Muscle layer of colon (tissue), 2 donors: ENCODE results near the gene TMEM95.

Experiments
- H3K27ac ChIP-seq: one replicate; pipeline ENCODE4 v1.7.0; 2013; ENCODE audit warnings: low read depth, mild to moderate bottlenecking, low read length, moderate library complexity
- H3K27me3 ChIP-seq, 2 donors: one replicate each; pipeline ENCODE4 v1.7.0; 2013; ENCODE audit warnings: low read length in 2 of 2, mild to moderate bottlenecking in 2 of 2; ENCODE audit not compliant: insufficient read depth in 2 of 2, control insufficient read depth in 1 of 2
- H3K36me3 ChIP-seq: one replicate; pipeline ENCODE4 v1.7.0; 2013; ENCODE audit warnings: mild to moderate bottlenecking, low read length; ENCODE audit not compliant: insufficient read depth
- H3K4me1 ChIP-seq: one replicate; pipeline ENCODE4 v1.7.0; 2013; ENCODE audit warnings: mild to moderate bottlenecking, low read length; ENCODE audit not compliant: insufficient read depth
- H3K4me3 ChIP-seq, 2 donors: one replicate each; pipeline ENCODE4 v1.7.0; 2013; ENCODE audit warnings: low read length in 2 of 2, low read depth in 1 of 2, mild to moderate bottlenecking in 1 of 2, moderate library complexity in 1 of 2
- H3K9ac ChIP-seq: one replicate; pipeline ENCODE4 v1.7.0; 2013; ENCODE audit warnings: low read length
- H3K9me3 ChIP-seq: one replicate; pipeline ENCODE4 v1.7.0; 2013; ENCODE audit warnings: mild to moderate bottlenecking, low read length
- donor health status: abdominal sarcoma.
- donor health status: Adenocarcinoma of cecum.

TMEM95 gene

GRCh38 chr17:7355053-7355452 lies at the start of gene TMEM95:
TMEM95 (plus strand) TSS chr17:7355156; CDS start chr17:7355205, 49 bp downstream.
- H3K9ac ChIP-seq, result no peak within 1 kb of the TSS
- no peaks in the 10 kb centered on the region for H3K36me3 ChIP-seq
- H3K9me3 ChIP-seq, result no peaks in the 10 kb centered on the region
- H3K27me3 ChIP-seq, result no peaks in the 10 kb centered on the region
- no peak within 1 kb of the TSS for H3K27ac ChIP-seq
- peaks cover 37% of the 10 kb centered on the region for H3K4me1 ChIP-seq
- no peak within 1 kb of the TSS for H3K4me3 ChIP-seq

DNA sequence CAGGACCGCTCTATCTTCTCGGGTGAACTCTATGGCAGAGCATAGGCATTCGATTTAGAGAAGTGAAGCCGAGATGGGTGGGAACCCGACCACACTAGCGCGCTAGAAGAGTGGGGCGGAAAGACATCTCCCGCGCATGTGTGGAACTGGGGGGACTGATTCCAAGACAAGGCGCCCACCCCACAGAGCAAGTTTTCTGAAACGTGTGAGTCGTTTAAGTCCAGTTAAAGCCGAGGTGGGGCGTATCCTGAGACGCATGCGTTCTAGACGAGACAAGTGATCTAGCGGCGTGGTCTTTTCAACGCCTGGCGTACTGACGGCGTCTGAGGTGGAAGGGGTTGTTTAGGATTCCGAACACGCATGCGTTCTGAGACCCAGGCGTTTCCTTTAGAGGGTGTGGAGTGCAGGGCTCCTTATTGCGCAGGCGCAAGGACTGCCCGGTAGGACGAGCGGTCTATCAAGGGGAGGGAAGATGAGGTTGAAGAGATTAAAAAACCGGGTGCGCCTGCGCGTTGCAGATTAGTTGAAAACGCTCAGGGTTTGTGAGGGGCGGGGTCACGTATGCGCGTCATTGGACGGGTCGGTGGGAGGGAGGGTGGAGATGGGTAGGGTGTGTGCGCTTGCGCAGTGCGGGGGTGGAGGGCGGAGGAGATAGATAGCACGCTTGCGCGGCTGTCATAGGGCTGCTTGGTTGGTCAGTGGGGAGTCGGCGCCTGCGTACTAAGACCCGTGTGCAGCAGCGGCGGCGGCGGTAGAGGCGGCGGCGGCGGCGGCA lies 47.9 kb upstream of the TMEM95 start, which contains the start of gene EIF5A:
TSS of gene EIF5A (plus strand) at position 718 of the 775 bp plus-strand sequence. CDS start 2,008 bp downstream, outside the sequence.
- H3K9ac ChIP-seq, result peak within 1 kb of the TSS; percentile 91
- H3K9me3 ChIP-seq, result no peaks in the 10 kb centered on the region
- H3K27me3 ChIP-seq, result no peaks in the 10 kb centered on the region
- peak within 1 kb of the TSS; percentile 59 to 93 for H3K4me3 ChIP-seq
- peaks cover 27% of the 10 kb centered on the region for H3K36me3 ChIP-seq
- peak within 1 kb of the TSS; percentile 96 for H3K27ac ChIP-seq
- peaks cover 18% of the 10 kb centered on the region for H3K4me1 ChIP-seq

DNA sequence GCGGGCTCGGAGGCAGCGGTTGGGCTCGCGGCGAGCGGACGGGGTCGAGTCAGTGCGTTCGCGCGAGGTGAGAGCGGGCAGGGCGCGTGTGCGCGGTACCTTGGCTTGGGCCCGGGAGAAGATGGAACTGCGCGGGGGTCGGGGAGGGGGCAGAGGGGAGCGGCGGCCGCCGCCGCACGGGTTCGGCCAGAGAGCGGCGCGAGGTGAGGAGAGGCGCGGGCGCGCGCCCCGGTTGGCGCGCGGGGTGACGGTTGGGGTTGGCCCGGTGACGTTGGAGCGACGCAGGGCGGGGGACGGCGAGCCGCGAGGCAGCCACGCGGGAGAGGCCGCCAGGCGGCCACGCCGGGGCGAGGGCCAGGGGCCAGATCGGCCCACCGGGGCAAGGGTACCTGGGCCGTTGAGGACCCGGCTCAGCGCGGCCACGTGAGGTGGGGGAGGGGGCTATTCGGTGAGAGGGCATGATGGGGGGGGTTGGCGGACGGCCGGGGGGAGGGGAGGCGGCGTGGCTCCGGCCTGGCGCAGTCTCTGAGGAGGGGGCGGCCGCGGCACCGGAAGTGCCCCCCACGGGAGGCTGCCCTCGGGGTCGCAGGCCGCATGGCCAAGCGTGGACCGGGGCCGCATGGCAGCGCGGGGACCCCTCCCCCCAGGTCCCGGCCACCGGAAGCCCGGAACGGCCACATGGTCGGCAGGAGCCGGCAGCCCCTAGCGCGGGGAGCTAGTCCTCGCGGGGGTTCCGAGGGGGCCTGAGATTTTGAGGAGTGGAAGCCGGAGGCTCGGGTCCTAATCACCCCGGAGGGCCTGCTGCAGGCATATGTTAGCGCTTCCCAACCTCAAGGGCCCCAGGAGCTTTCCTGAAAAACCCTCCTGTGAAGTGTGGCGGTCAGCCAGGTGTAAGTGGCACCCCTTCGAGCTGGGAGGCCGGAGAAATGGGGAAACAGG lies 47.0 kb upstream of the TMEM95 start:
- Histone ChIP-seq H3K27ac (peak overlapping the region; percentile 96), H3K4me3 (peak overlapping the region; percentile 59 to 93), H3K9me3 (no peaks in the 10 kb centered on the region), H3K4me1 (peaks cover 26% of the 10 kb centered on the region), H3K36me3 (peaks cover 35% of the 10 kb centered on the region), H3K9ac (peak overlapping the region; percentile 91), H3K27me3 (no peaks in the 10 kb centered on the region)

DNA sequence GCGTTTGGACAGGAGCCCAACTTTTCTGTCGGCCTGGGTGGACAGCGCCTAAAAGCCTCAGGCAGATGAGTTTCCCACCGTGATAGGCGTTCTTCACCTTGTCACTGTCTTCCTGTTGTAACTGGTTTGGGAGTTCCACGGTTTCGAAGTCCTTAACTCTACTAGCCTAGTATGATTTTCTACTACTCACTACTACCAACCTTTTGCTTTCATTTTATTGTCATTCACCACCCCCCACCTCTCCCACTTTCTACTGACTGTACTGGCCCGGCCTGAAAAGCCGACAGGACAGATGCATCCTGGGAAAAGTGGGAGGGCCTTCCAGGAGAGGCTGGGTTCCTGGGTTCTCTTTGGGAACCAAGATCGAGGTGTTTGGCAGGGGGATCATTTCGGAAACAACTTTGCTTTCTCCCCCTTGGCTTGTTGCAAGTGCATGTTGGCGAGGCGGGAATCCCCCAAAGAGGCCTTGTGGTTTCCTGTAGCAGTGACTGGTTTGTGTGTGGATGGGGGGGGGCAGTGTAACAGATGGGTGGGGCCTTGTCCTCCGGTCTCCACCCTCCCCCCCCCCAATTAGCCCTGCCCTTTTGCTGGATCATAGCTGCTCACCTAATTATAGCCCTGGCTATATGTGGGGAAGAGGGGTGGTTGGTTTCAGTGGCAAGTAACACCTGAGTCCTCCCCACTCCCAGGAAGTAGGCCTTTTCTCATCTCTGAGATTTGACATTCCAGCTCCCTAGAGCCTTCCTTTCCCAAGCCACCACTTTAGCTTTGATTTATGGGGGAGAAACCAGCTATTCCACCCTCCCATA lies 46.1 kb upstream of the TMEM95 start:
- Histone ChIP-seq H3K9me3 (no peaks in the 10 kb centered on the region), H3K4me1 (peaks cover 35% of the 10 kb centered on the region), H3K9ac (peak overlapping the region; percentile 91), H3K4me3 (peak overlapping the region; percentile 59 to 93), H3K27me3 (no peaks in the 10 kb centered on the region), H3K36me3 (peaks cover 44% of the 10 kb centered on the region), H3K27ac (peak overlapping the region; percentile 96)

- H3K27me3 ChIP-seq, result no peaks in the 10 kb centered on the region
- no peak overlapping the region for H3K27ac ChIP-seq
- peaks cover 46% of the 10 kb centered on the region for H3K36me3 ChIP-seq
- H3K9ac ChIP-seq, result peak overlapping the region; percentile 91
- H3K4me1 ChIP-seq, result peaks cover 43% of the 10 kb centered on the region
- H3K9me3 ChIP-seq, result no peaks in the 10 kb centered on the region
- H3K4me3 ChIP-seq, result peak overlapping the region in 1 of 2 donors; percentile 93
Measured at GRCh38 chr17:7309628-7310027, 45.3 kb upstream of the TMEM95 start.

DNA sequence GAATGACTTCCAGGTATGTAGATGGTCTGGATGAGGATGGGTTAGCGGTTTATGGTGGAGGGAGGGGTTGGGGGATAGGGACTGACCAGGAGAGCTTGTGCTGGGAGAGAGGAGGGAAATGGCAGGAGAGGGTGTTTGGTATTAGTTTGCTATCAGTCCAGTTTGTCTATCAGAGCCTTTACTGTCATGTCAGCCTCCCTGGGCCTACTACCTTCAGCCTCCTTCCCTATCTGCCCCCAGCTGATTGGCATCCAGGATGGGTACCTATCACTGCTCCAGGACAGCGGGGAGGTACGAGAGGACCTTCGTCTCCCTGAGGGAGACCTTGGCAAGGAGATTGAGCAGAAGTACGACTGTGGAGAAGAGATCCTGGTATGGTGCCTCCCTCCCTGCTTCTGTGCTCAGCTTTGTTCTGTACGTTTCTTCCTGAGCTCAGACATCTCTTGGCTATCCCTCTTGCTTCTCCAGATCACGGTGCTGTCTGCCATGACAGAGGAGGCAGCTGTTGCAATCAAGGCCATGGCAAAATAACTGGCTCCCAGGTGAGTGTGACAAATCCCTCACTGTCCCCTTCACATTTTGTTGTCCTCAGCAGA lies 43.7 kb upstream of the TMEM95 start:
- H3K9me3 ChIP-seq, result no peaks in the 10 kb centered on the region

GRCh38 chr17:7312432-7313087 lies 42.4 kb upstream of the TMEM95 start:
- no peak overlapping the region for H3K4me3 ChIP-seq
- H3K9ac ChIP-seq, result no peak overlapping the region
- no peaks in the 10 kb centered on the region for H3K9me3 ChIP-seq
- H3K27me3 ChIP-seq, result no peaks in the 10 kb centered on the region
- no peak overlapping the region for H3K27ac ChIP-seq
- H3K36me3 ChIP-seq, result peaks cover 60% of the 10 kb centered on the region
- H3K4me1 ChIP-seq, result peaks cover 48% of the 10 kb centered on the region

More for the DNA sequence above, 43.7 kb upstream of the TMEM95 start:
- Histone ChIP-seq H3K4me3 (no peak overlapping the region), H3K27me3 (no peaks in the 10 kb centered on the region), H3K36me3 (peaks cover 50% of the 10 kb centered on the region), H3K27ac (no peak overlapping the region), H3K4me1 (peaks cover 48% of the 10 kb centered on the region), H3K9ac (no peak overlapping the region)

DNA sequence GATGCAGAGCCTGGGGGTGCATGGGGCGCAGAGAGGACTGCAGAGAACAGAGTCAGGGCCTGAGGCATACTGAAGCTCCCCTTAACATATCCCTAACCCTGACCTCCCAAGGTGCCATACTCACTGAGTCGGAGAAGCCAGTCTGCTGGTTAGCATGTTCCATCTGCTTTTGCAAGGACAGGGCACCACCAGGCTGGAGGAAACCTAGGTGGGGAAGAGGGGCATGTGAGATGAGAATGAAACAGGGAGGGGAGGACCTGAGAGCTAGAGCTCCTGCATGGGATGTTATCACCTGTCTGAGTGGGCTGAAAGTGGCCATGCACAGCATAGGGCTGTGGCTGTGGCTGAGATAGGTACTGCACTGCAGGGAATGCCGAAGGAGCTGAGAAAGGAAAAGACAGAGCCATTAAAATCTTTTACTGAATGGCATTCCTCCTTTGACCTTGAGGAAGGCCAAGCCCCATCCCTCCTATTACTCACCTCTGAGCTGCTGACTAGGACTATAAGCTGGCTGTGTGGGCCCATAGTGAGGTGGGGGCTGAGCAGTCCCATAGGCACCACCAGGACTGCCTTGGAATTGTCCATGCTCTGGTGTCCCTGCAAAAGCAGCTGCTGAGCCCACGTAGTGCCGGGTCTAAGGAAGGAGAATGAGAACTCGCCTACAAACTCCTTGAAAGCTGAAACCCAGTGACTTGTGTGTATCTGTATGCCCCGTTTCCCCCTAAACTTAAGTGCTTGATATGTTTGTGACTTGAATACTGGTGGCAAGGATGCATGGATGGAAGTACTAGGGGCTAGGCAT lies 41.7 kb upstream of the TMEM95 start:
- H3K27ac ChIP-seq, result no peak overlapping the region

DNA sequence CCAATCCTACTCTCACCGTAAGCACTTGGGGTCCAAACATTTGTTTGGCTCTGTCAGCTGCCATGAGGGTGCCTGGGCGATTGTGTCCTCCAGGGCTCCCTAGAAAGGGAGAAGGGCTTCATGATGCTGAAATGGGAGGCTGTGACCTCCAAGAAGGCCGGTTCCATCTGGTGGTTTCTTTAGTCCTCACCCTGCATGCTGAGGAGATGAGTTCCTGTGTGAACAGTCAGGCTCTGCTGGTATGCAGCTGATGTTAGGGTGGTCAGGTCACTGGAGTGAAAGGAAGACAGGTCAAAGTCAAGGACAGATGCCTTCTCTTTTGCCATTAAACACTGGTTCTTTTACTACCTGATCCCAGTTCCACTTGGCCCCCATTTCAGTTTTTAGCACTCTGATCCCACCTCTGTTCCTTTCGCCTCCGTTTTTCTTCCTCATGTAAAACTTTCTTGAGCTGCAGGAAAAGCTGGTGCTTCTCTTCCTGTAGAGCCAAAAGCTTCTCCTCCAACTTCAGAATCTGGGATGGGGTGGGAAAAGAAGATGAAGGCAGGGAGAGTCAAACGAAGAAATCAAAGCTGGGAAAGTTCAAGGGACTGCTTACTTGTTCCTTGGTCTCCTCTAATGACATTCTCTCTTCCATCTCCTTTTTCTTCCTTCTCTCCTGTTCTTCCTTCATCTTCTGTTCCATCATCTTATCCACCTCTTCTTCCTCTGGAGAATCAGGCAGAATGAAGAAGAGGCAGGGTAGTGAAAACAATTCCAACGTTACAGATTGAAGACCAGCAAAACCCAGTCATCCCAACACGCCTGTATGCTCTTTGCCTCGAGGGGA lies 40.9 kb upstream of the TMEM95 start:
- peaks cover 45% of the 10 kb centered on the region for H3K4me1 ChIP-seq

More for the DNA sequence above, 41.7 kb upstream of the TMEM95 start:
- Histone ChIP-seq H3K4me3 (peak overlapping the region in 1 of 2 donors; percentile 77), H3K9ac (no peak overlapping the region), H3K27me3 (no peaks in the 10 kb centered on the region), H3K36me3 (peaks cover 67% of the 10 kb centered on the region), H3K9me3 (no peaks in the 10 kb centered on the region), H3K4me1 (peaks cover 48% of the 10 kb centered on the region)

More for the DNA sequence above, 40.9 kb upstream of the TMEM95 start:
- H3K4me3 ChIP-seq, result peak overlapping the region; percentile 39 to 77
- H3K9ac ChIP-seq, result peak overlapping the region; percentile 68
- H3K36me3 ChIP-seq, result peaks cover 75% of the 10 kb centered on the region
- no peaks in the 10 kb centered on the region for H3K27me3 ChIP-seq
- H3K9me3 ChIP-seq, result no peaks in the 10 kb centered on the region
- H3K27ac ChIP-seq, result peak overlapping the region; percentile 95
